Spleen (tissue), 7 donors: ENCODE data around the gene GNAI3.

Experiments
- CTCF ChIP-seq, 11 experiments: fragments of 200-600 bp in 7 of 11; fragments of 450-650 bp in 4 of 11; sonication (generic) in 4 of 11; IDR thresholded peaks in 8 of 11; conservative IDR thresholded peaks in 3 of 11; 1 replicate in 7 of 11; 2 replicates in 4 of 11; pipeline versions ENCODE4 v1.4.0 to v1.8.0; 2016 to 2021; ENCODE audit warnings: antibody characterized with exemption in 11 of 11, inconsistent platforms in 4 of 11, mild to moderate bottlenecking in 1 of 11
- POLR2A ChIP-seq, 3 donors: fragments of 450-650 bp; IDR thresholded peaks; one replicate each; pipeline ENCODE4 v1.5.1; 2017; ENCODE audit warnings: antibody characterized with exemption in 3 of 3, mild to moderate bottlenecking in 1 of 3
- donor health status: DM: no; HTN: no; CAD: no; lungs with moderate emphysema.
- donor health status: DM: no; HTN: no; CAD: no.
- donor health status: DM: no; HTN: no; CAD: no.

GRCh38 chr1:109589177-109589576 is 40.8 kb downstream of the GNAI3 start:
- no peak for TF ChIP-seq POLR2A (IDR thresholded peaks at IDR 0.05)
- no peak for TF ChIP-seq CTCF (IDR thresholded peaks at IDR 0.05 in 8 of 11, conservative IDR thresholded peaks at IDR 0.05 in 3 of 11)
